Measurements from ENCODE around the gene FAM83F. TPM values are rescaled to one million over a fixed set of nuclear protein-coding genes. Genes with fewer than 3 reads are reported as not detected.

Gene FAM83F
- total RNA-seq, 1 experiment from 2014 or later: not detected

DNA sequence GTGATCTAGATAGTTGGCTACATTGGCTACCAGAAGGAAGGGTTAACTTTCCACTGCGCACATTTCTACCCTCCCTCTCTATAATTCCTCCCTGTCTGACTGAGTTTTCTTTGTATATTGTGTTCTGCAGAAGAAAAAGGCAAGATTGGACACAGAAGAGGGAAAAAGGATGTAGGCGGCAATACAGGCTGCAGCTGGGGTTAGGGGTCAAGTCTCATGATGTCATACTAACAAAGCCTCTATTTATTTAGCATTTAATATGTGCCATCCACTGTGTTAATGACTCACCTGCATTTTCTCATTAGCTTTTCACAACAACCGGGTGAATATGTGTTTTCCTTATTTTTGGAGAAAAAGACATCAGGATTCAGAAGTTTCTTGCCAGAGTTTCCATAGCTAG is 2.0 kb downstream of the FAM83F start:
- no peaks in the 10 kb centered on the region for H3K27me3 ChIP-seq
- no peak for DNase-seq
- H3K36me3 ChIP-seq: no peaks in the 10 kb centered on the region
- H3K27ac ChIP-seq: no peak overlapping the region
- H3K4me3 ChIP-seq: no peak overlapping the region
- peaks cover 39% of the 10 kb centered on the region for H3K4me1 ChIP-seq
- no peaks in the 10 kb centered on the region for H3K9me3 ChIP-seq (replicated peaks)

DNA sequence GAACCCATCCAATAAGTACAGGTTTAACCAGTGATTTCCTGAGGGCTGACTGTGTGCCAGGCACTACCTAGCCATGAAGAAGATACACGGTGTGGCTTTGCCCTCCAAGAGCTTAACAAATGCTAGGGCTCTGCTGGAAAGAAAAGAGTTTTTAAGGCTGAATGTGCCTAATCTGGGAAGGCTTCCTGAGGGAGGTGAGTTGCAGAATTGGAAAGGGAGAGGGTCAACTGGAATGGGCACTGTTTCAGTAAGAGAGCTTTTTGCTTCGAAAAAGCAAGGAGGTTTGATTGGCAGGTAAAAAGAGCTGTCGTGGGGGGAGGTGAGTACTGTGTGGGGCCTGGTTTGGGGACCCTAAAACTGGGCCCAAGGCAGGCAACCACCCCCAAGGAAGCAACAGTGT is 2.7 kb downstream of the FAM83F start:
- Histone ChIP-seq H3K36me3 (no peaks in the 10 kb centered on the region), H3K9me3 (replicated peaks) (no peaks in the 10 kb centered on the region), H3K4me3 (no peak overlapping the region), H3K27ac (no peak overlapping the region), H3K4me1 (peaks cover 46% of the 10 kb centered on the region), H3K27me3 (no peaks in the 10 kb centered on the region)
- no peak for DNase-seq

DNA sequence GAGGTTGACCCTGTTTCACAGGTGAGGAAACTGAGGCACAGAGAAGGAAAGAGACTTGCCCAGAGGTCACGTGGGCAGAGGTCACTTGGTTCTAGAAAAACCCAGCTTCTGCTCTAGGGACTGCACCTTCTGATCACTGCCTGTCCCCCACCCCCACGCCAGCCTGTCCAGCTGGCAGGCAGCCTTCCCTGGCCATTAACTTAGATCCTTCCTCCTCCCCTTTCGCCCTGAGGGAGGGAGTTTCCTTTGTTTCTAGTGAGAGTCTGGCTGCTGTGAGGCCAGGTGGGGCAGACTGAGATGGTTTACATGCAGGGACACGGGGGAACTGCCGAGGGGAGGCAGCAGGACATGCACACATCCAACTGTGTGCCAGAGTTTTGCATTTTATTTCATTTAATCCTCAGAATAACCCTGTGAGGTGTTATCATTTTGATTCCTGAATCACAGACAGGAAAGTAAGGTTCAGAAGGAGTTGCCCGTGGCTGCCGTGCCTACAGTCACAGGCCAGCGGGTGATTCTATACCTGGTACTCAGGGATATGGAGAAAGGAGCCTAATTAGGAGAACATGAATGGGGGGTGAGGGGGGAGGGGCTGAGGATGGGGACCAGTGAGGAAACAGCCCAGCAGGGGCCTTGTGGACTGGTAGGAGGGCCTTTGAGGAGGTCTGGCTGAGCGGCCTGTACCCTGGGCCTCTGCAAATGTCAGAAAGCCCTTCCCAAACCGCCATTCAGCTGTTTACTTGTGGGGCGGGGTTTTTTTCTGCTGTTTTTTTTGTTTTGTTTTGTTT is 3.4 kb downstream of the FAM83F start:
- DNase-seq: peak; percentile 50 to 64
- H3K9me3 ChIP-seq (replicated peaks): no peaks in the 10 kb centered on the region

DNA sequence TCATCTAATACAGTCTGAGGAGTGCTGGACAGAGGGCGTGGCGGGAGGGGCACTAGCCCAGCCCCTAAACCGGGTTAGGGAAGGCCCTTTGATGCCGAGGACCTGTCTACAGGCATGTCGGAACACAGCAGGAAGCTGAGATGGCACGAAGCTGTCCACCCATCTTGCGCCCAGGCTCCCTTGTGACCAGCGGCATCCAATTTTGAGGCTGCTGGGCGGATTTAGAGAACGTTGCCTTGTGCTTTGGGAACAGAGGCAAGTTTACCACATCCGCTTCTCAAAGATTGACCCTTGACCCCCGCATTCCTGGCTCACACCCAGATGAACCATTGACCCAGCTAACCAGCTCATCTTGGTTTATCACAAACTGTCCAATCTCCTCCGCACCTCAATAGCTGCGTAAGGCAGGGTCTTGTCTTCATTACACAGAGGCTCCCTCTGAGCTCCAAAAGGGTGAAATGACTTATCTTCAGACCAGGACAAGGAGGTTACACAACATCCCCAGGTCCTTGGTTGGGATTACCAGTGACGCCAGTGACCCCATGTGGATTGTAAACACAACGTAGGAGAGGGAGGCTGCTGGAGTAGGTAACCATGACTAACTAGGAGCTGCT is 4.5 kb downstream of the FAM83F start:
- Histone ChIP-seq H3K36me3 (no peaks in the 10 kb centered on the region), H3K27ac (peak overlapping the region; percentile 62), H3K27me3 (no peaks in the 10 kb centered on the region), H3K9me3 (replicated peaks) (no peaks in the 10 kb centered on the region), H3K4me3 (no peak overlapping the region), H3K4me1 (peaks cover 53% of the 10 kb centered on the region)
- peak; percentile 36 to 45 for DNase-seq

More for the DNA sequence above, 3.4 kb downstream of the FAM83F start:
- no peak overlapping the region for H3K4me3 ChIP-seq
- no peaks in the 10 kb centered on the region for H3K36me3 ChIP-seq
- H3K27ac ChIP-seq: no peak overlapping the region; the same call in 1 of the 2 replicates
- H3K4me1 ChIP-seq: peaks cover 48% of the 10 kb centered on the region
- no peaks in the 10 kb centered on the region for H3K27me3 ChIP-seq

DNA sequence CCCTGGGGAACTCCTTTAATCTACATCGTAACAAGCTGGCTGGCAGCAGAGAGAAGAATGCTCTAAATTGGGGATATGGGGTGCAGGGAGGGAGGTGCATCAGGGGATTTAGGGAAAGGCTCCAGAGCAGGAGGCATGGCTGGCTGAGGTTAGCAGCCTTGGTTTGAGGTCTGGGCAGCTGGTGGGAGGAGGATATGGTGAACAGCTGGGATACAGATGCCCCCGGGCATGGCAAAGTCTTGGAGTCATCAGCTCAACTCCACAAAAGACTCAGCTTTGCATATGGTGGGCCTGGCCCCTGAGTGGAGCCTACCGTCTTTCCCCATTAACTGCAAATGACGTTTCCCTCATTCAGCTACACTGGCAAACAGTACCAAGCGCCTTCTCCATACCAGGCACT is 5.4 kb downstream of the FAM83F start:
- H3K27ac ChIP-seq: peak overlapping the region; percentile 62
- peak; percentile 74 to 79 for DNase-seq
- H3K4me1 ChIP-seq: peaks cover 53% of the 10 kb centered on the region
- H3K27me3 ChIP-seq: no peaks in the 10 kb centered on the region
- H3K9me3 ChIP-seq (replicated peaks): no peaks in the 10 kb centered on the region
- H3K36me3 ChIP-seq: no peaks in the 10 kb centered on the region
- no peak overlapping the region for H3K4me3 ChIP-seq

DNA sequence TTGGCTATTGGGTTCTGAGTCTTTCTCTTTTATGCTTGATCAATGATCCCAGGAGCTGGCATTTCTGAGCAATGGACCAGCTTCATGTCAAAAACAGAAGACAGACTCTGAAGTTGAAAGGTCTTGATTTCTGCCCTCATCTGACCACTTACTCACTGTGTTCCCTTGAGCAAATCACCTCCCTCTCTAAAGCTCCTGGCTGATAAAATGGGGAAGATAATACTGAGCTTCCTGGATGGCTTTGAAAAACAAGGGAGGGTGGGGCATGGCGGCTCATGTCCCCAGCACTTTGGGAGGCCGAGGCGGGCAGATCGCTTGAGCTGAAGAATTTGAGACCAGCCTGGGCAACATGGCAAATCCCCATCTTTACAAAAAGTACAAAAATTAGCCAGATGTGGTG is 6.4 kb downstream of the FAM83F start:
- Histone ChIP-seq H3K36me3 (no peaks in the 10 kb centered on the region), H3K27ac (no peak overlapping the region), H3K27me3 (no peaks in the 10 kb centered on the region), H3K4me3 (no peak overlapping the region), H3K9me3 (replicated peaks) (no peaks in the 10 kb centered on the region), H3K4me1 (peaks cover 53% of the 10 kb centered on the region)
- no peak for DNase-seq

DNA sequence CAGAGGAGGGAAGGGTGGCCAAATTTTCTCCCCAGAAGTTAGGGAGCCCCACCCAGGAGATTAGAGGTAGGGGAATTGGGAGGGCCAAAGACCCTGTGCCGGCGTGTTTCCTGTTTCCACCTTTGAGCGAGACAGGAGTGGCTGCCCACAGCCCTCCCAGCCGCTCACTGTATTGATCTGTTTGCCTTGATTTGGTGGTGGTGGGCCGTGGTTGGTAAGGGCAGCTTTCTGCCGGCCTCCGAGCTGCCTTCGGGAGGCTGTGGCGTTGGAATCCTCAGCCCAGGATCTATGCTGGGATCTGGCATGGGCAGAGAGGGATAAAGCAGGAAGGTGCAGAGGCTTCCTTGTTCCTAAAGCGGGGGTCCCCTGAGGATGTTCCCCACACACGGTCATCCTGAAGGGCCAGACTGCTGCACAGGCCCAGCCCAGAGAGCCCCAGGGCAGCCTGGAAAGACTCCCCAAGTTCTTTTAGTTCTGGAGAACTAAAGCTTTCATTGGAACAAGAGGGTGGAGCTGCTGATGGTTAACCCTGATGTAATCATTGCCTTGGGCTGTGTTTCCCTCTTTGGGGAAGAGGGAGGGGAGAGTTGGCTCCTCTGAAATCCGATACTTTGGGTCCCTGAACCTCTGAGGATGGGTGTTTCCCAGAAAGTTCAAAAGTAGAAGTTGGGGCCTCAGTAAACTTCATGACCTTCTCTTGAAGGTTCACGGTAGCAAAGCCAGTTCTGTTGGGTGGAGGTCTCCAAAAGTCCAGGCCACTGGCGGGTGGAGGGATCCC is 7.2 kb downstream of the FAM83F start:
- Histone ChIP-seq H3K27me3 (no peaks in the 10 kb centered on the region), H3K27ac (no peak overlapping the region), H3K4me3 (no peak overlapping the region), H3K9me3 (replicated peaks) (no peaks in the 10 kb centered on the region), H3K4me1 (peaks cover 51% of the 10 kb centered on the region), H3K36me3 (no peaks in the 10 kb centered on the region)
- peak in 1 of 2 experiments; percentile 33 for DNase-seq

DNA sequence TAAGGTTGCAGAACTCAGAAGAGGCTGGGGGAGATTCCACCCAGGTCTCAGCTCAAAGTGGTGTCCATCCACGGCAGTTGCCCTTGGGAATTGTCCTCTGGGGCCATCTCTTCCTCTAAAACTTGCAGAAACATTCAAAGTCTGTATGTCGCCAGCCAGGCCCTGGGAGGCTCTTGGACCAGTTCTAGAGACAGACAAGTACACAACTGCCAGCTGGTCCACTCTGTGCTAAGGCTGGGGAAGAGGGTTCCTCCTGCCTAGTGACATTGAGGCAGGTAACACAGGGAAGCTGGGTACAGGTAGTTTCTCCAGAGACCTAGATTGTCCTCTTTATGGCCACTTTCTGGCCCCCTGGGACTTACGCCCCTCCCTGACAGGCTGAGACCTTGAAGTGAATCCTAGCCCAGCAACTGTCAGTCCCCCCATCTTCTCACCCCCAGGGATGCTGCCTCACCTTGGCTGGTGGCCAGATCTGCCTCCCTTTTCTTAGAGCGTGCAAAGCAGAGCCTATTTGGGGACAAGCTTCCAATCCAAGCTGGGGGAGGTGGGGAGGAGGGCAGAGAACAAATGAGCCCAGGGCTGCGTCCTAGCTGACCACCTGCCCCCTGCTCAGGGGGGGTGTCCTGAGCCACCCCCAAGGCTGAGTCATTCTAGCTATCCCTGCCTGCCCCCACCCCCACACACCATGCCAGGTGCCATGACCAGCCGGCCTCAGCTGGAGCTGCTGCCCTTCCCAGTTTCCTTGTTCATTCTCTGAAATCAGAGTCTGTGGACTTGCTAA is 8.4 kb downstream of the FAM83F start:
- H3K27me3 ChIP-seq: no peaks in the 10 kb centered on the region
- H3K9me3 ChIP-seq (replicated peaks): no peaks in the 10 kb centered on the region
- no peak overlapping the region for H3K4me3 ChIP-seq
- peaks cover 47% of the 10 kb centered on the region for H3K4me1 ChIP-seq
- DNase-seq: peak; percentile 23 to 37
- no peak overlapping the region for H3K27ac ChIP-seq
- H3K36me3 ChIP-seq: no peaks in the 10 kb centered on the region

DNA sequence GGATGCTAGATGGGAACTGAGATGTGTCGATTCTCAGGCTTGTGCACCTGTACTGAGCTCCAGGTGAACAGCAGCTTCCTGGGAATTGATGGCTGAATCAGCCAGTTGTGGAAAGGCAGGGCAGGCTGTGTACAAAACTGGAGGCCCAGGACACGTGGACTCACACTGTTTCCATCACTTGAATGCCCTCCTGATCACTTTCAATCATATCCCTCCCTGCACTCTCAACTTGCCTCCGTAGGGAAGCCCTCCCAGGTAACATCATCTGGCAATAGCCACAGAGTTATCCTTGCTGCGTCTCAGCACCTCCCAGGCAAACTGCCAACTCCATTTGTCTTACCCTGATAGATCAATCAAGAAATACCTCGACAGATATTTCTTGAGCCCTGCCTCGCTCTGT is 10.1 kb downstream of the FAM83F start:
- Histone ChIP-seq H3K36me3 (no peaks in the 10 kb centered on the region), H3K4me1 (peaks cover 47% of the 10 kb centered on the region), H3K27ac (no peak overlapping the region), H3K27me3 (no peaks in the 10 kb centered on the region), H3K4me3 (no peak overlapping the region), H3K9me3 (replicated peaks) (no peaks in the 10 kb centered on the region)
- no peak for DNase-seq

DNA sequence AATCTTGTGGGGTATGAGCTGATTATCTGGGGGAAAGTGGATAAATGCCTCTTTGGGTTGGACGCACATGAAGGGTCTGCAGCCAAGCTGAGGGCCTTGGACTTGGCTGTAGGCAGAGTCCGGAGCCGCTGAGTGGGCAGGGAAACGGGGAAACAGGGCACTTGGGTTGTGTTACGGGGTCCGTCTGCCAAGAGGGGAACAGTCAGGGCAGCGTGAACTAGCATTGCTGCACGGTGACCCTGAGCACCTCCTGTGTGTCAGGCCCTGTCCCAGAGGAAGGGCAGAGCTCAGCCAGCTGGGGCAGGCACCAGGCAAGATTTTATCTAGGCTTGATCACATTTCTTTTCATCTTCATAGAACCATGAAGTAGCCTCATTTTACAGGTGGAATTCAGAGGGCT is 11.9 kb downstream of the FAM83F start:
- H3K9me3 ChIP-seq (replicated peaks): no peaks in the 10 kb centered on the region
- DNase-seq: no peak
- peaks cover 44% of the 10 kb centered on the region for H3K4me1 ChIP-seq
- H3K36me3 ChIP-seq: no peaks in the 10 kb centered on the region
- H3K27ac ChIP-seq: no peak overlapping the region
- no peak overlapping the region for H3K4me3 ChIP-seq
- no peaks in the 10 kb centered on the region for H3K27me3 ChIP-seq

DNA sequence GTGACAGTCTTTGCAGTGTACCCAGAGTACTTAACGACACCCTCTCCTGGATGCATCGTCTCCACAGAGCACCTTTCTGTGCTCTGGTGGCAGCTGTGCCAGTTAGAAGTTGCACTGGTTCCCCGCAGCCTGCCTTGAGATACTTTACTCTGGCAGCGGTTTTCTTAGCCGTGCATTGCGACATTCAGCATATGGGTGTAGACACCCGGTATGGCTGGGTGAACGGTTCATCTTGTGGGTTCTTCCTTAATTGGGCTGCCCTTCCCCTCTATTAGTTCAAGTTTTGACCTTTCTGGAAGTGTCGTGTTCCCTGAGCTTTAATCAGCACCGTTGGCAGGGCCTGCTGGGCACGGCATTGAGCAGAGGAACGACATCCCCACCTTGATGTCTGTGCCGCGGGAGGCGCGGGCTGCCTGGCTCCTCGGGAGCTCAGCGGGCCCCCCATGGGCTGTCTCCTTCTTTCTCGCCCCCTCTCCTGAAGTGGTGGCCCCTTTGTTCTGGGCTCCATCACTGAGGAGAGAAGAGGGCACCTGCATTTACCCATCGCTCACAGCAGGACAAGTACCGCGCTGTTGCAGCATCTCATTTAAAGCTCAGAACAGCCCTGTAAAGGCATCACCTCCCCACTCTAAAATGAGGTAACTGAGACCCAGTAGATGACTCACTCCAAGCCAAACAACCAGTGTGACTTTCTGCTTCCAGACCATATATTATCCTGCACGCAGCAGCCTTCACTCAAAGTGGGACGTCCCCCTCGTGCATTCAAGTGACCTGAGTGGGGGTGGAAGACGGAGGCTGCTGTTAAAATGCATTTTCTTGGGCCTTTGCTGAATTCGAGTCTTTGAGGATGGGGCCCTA is 13.3 kb downstream of the FAM83F start:
- no peaks in the 10 kb centered on the region for H3K27me3 ChIP-seq

DNA sequence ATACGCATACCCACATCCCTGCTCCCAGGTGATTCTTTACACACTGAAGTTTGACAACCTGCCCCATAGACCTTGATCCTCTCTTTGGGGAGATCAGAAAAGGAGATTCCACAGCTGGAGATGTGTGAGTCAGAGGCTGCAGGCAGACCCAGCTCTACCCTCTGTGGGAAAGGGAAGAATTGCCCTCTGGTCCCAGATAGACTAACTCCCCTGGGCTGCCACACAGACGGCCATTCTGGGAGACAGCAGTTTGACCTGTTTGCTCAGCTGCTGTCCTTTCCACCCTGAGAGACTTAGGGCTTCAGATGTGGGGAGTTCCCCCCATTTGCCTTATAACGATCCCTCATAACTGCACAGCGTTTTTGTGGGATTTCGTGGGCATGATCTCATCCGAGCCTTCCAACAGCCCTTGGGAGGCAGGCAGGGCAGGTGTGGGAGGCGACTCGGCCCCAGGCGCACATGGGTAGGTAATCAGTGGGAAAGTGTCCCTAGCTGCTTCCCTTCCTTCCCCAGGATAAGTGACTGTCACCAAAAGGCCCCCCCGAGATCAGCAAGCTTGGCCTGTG is 14.1 kb downstream of the FAM83F start:
- Histone ChIP-seq H3K9me3 (replicated peaks) (no peaks in the 10 kb centered on the region), H3K4me3 (no peak overlapping the region), H3K27ac (peak overlapping the region; percentile 66), H3K36me3 (no peaks in the 10 kb centered on the region), H3K27me3 (no peaks in the 10 kb centered on the region), H3K4me1 (peaks cover 29% of the 10 kb centered on the region)
- peak; percentile 73 to 77 for DNase-seq

More for the DNA sequence above, 13.3 kb downstream of the FAM83F start:
- no peaks in the 10 kb centered on the region for H3K9me3 ChIP-seq (replicated peaks)
- no peaks in the 10 kb centered on the region for H3K36me3 ChIP-seq
- no peak overlapping the region for H3K4me3 ChIP-seq
- peaks cover 35% of the 10 kb centered on the region for H3K4me1 ChIP-seq
- no peak overlapping the region for H3K27ac ChIP-seq
- DNase-seq: no peak

DNA sequence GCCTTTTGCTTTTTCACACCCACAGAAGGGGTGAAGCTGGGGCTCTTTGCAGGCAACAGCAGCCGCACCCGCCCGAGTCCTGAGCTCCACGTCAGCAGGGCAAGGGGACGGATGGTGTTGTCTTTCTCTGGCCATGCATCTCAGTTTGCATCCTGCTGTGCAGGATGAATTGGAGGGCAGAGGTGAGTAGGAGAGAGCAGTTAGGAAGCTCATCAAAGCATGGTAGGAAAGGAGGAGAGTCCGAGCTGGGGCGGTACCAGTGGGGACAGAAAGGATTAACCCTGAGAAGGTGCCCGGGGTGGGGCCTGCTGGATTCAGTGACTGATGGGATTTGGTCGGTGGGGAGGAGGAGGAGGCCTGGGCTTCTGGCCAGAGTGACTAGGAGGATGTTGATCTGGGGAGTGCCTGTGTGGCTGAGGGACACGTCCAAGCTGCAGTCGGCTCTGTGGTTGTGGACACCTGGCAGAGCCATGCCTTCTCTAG is 14.6 kb downstream of the FAM83F start:
- H3K36me3 ChIP-seq: no peaks in the 10 kb centered on the region
- peak overlapping the region; percentile 66 for H3K27ac ChIP-seq
- no peaks in the 10 kb centered on the region for H3K27me3 ChIP-seq
- no peak overlapping the region for H3K4me3 ChIP-seq
- peak; percentile 52 to 57 for DNase-seq
- no peaks in the 10 kb centered on the region for H3K9me3 ChIP-seq (replicated peaks)
- peaks cover 29% of the 10 kb centered on the region for H3K4me1 ChIP-seq

Measured in SJCRH30 (cell line).